H1 (cell line): ENCODE results near the gene RAD18. TPM values are rescaled to one million over a fixed set of nuclear protein-coding genes. Genes with fewer than 3 reads are reported as not detected.

Experiments used
- CTCF ChIA-PET: fragments of 300-600 bp; sonication (Branson Sonifier 250); formaldehyde crosslinking; loops from one replicate; lab custom pipeline; 2021; ENCODE audit not compliant: partially characterized antibody; lab: Charles Lee
- POLR2A ChIA-PET: fragments of 300-600 bp; sonication (Branson Sonifier 250); formaldehyde crosslinking; loops from one replicate; lab custom pipeline; 2021; ENCODE audit warnings: inconsistent platforms; ENCODE audit not compliant: partially characterized antibody; lab: Charles Lee
- DNase-seq, 2 experiments: peaks; one replicate each; pipeline versions ENCODE4 v3.0.0 to v3.0.0-alpha.2; 2010 to 2022; ENCODE audit warnings: low spot score in 2 of 2, low read depth in 1 of 2, mixed read lengths in 1 of 2
- FAIRE-seq: peaks from 2 replicates; lab custom pipeline; 2011; peaks lifted over from hg19 to GRCh38; lab: Jason Lieb, UNC
- H2AFZ ChIP-seq: 2 replicates; pipeline ENCODE4 v1.8.1; 2012; ENCODE audit warnings: low read length, inconsistent platforms
- H2AK5ac ChIP-seq: 2 replicates; pipeline ENCODE4 v1.6.1; 2013; ENCODE audit warnings: low read depth, low read length
- H2BK120ac ChIP-seq: replicated peaks from 2 replicates; pipeline ENCODE3; 2013; ENCODE audit warnings: low read depth, low read length, inconsistent platforms
- H2BK12ac ChIP-seq: 2 replicates; pipeline ENCODE4 v1.6.1; 2013; ENCODE audit warnings: low read depth, low read length
- H2BK15ac ChIP-seq: 2 replicates; pipeline ENCODE4 v1.6.1; 2013; ENCODE audit warnings: low read length
- H2BK20ac ChIP-seq: 2 replicates; pipeline ENCODE4 v1.6.1; 2013; ENCODE audit warnings: low read length
- H2BK5ac ChIP-seq: 2 replicates; pipeline ENCODE4 v1.6.1; 2013; ENCODE audit warnings: low read depth, low read length
- H3K14ac ChIP-seq: 2 replicates; pipeline ENCODE4 v1.6.1; 2013; ENCODE audit warnings: inconsistent platforms; ENCODE audit not compliant: insufficient read length
- H3K18ac ChIP-seq: 2 replicates; pipeline ENCODE4 v1.6.1; 2013; ENCODE audit warnings: low read length; ENCODE audit errors: extremely low read depth
- H3K23ac ChIP-seq: 2 replicates; pipeline ENCODE4 v1.6.1; 2013; ENCODE audit warnings: inconsistent platforms; ENCODE audit not compliant: insufficient read length
- H3K23me2 ChIP-seq: 2 replicates; pipeline ENCODE4 v1.6.1; 2013; ENCODE audit warnings: low read depth, low read length
- H3K27ac ChIP-seq: 2 replicates; pipeline ENCODE4 v1.6.1; 2011; ENCODE audit warnings: low read depth, low read length, inconsistent platforms
- H3K27me3 ChIP-seq, 4 experiments: replicated peaks in 1 of 4; 1 replicate in 1 of 4; 2 replicates in 3 of 4; pipeline versions ENCODE4 v1.6.1 to v1.8.1; 2011 to 2013; ENCODE audit warnings: low read length in 3 of 4, mild to moderate bottlenecking in 3 of 4, inconsistent platforms in 2 of 4, mixed read lengths in 2 of 4, moderate library complexity in 1 of 4; ENCODE audit not compliant: control insufficient read depth in 3 of 4, insufficient read depth in 3 of 4; ENCODE audit errors: extremely low read depth in 1 of 4
- H3K36me3 ChIP-seq, 4 experiments: 2 replicates each; pipeline versions ENCODE4 v1.6.1 to v1.8.1; 2011 to 2013; ENCODE audit warnings: mild to moderate bottlenecking in 4 of 4, low read length in 3 of 4, moderate library complexity in 2 of 4, control low read depth in 1 of 4, inconsistent platforms in 1 of 4; ENCODE audit not compliant: insufficient read depth in 4 of 4, control insufficient read depth in 2 of 4
- H3K4ac ChIP-seq: replicated peaks from 2 replicates; pipeline ENCODE3; 2013; ENCODE audit warnings: low read length, low read depth, mixed read lengths, inconsistent platforms; ENCODE audit not compliant: insufficient read length
- H3K4me1 ChIP-seq, 4 experiments: replicated peaks in 1 of 4; 1 replicate in 1 of 4; 2 replicates in 3 of 4; pipeline versions ENCODE4 v1.6.1 to v1.8.1; 2011 to 2013; ENCODE audit warnings: low read length in 3 of 4, inconsistent platforms in 2 of 4, mixed read lengths in 1 of 4; ENCODE audit not compliant: insufficient read depth in 4 of 4, control insufficient read depth in 3 of 4
- H3K4me2 ChIP-seq, 2 experiments: 2 replicates each; pipeline versions ENCODE4 v1.6.1 to v1.8.1; 2011 to 2013; ENCODE audit warnings: low read depth in 2 of 2, low read length in 2 of 2, control low read depth in 1 of 2, inconsistent platforms in 1 of 2, mild to moderate bottlenecking in 1 of 2; ENCODE audit not compliant: insufficient read depth in 1 of 2
- H3K4me3 ChIP-seq, 4 experiments: fragments of 200-600, 300-600 bp in 1 of 4; sonication (generic), shearing (Covaris generic), sonication (Bioruptor Twin) in 1 of 4; 2 replicates each; pipeline versions ENCODE4 v1.5.1 to v1.8.1; 2011 to 2016; ENCODE audit warnings: low read length in 4 of 4, low read depth in 3 of 4, control low read depth in 2 of 4, inconsistent platforms in 2 of 4, mild to moderate bottlenecking in 2 of 4, mixed read lengths in 1 of 4, moderate library complexity in 1 of 4; ENCODE audit not compliant: insufficient read depth in 2 of 4; ENCODE audit errors: extremely low read depth in 1 of 4
- H3K56ac ChIP-seq: replicated peaks from 2 replicates; pipeline ENCODE3; 2013; ENCODE audit warnings: low read depth, mild to moderate bottlenecking, mixed read lengths, low read length, inconsistent platforms; ENCODE audit not compliant: insufficient read length
- H3K79me1 ChIP-seq: 2 replicates; pipeline ENCODE4 v1.6.1; 2013; ENCODE audit warnings: low read depth, low read length, control low read depth
- H3K79me2 ChIP-seq, 2 experiments: 2 replicates each; pipeline versions ENCODE4 v1.6.1 to v1.8.1; 2012 to 2013; ENCODE audit warnings: low read length in 2 of 2, mild to moderate bottlenecking in 2 of 2, inconsistent platforms in 1 of 2; ENCODE audit not compliant: insufficient read depth in 2 of 2, control insufficient read depth in 1 of 2
- H3K9ac ChIP-seq, 4 experiments: replicated peaks in 1 of 4; 1 replicate in 1 of 4; 2 replicates in 3 of 4; pipeline versions ENCODE4 v1.6.1 to v1.8.1; 2011 to 2013; ENCODE audit warnings: low read depth in 3 of 4, low read length in 3 of 4, control low read depth in 2 of 4, mild to moderate bottlenecking in 2 of 4, moderate library complexity in 2 of 4, inconsistent platforms in 1 of 4; ENCODE audit errors: extremely low read depth in 1 of 4
- H3K9me3 ChIP-seq, 2 experiments: 2 replicates each; pipeline versions ENCODE4 v1.6.1 to v1.8.1; 2012 to 2013; ENCODE audit warnings: mild to moderate bottlenecking in 2 of 2, moderate library complexity in 2 of 2, control low read depth in 1 of 2, inconsistent platforms in 1 of 2, low read depth in 1 of 2, low read length in 1 of 2, mixed read lengths in 1 of 2; ENCODE audit not compliant: insufficient read depth in 2 of 2
- H4K20me1 ChIP-seq, 2 experiments: replicated peaks in 1 of 2; 2 replicates each; pipeline versions ENCODE3 to v1.8.1; 2011 to 2013; ENCODE audit warnings: inconsistent platforms in 2 of 2, low read length in 2 of 2, mild to moderate bottlenecking in 1 of 2; ENCODE audit not compliant: insufficient read depth in 2 of 2, control insufficient read depth in 1 of 2
- H4K5ac ChIP-seq: 2 replicates; pipeline ENCODE4 v1.6.1; 2013; ENCODE audit warnings: low read length, low read depth, mixed read lengths, inconsistent platforms; ENCODE audit not compliant: insufficient read length
- H4K8ac ChIP-seq: 2 replicates; pipeline ENCODE4 v1.8.0; 2013; ENCODE audit warnings: mild to moderate bottlenecking, moderate library complexity, low read length, inconsistent platforms; ENCODE audit not compliant: insufficient read depth; ENCODE audit errors: extremely low read depth
- H4K91ac ChIP-seq: replicated peaks from 2 replicates; pipeline ENCODE3; 2013; ENCODE audit warnings: low read length, mixed read lengths, inconsistent platforms; ENCODE audit not compliant: insufficient read length
- CEBPB ChIP-seq: IDR thresholded peaks from 2 replicates; pipeline ENCODE4 v1.6.1; 2012; ENCODE audit warnings: low read depth, low read length
- EP300 ChIP-seq, 2 experiments: IDR thresholded peaks; 1 replicate in 1 of 2; 2 replicates in 1 of 2; pipeline ENCODE4 v1.6.1; 2011 to 2012; ENCODE audit warnings: low read depth in 2 of 2, low read length in 2 of 2, mild to moderate bottlenecking in 2 of 2, borderline replicate concordance in 1 of 2, inconsistent platforms in 1 of 2, moderate library complexity in 1 of 2
- JUN ChIP-seq: IDR thresholded peaks from 2 replicates; pipeline ENCODE4 v1.6.1; 2011; ENCODE audit warnings: low read depth, mild to moderate bottlenecking, improper control_type of control experiment, low read length
- JUND ChIP-seq: IDR thresholded peaks from 2 replicates; pipeline ENCODE4 v1.6.1; 2011; ENCODE audit warnings: mild to moderate bottlenecking, improper control_type of control experiment, low read length
- KDM1A ChIP-seq: fragments of 200-600, 300-600 bp; sonication (generic); IDR thresholded peaks from 2 replicates; pipeline ENCODE4 v1.7.1; 2016; ENCODE audit warnings: mild to moderate bottlenecking, low read length, borderline replicate concordance
- KDM5A ChIP-seq: fragments of 200-600 bp; IDR thresholded peaks from 2 replicates; pipeline ENCODE4 v1.7.1; 2012; ENCODE audit warnings: mild to moderate bottlenecking, low read length, inconsistent platforms, mixed read lengths
- RNF2 ChIP-seq: fragments of 200-900, 300-1000 bp; sonication (generic); IDR thresholded peaks from 2 replicates; pipeline ENCODE4 v1.7.1; 2016; ENCODE audit warnings: borderline replicate concordance, low read depth, mild to moderate bottlenecking, antibody characterized with exemption, low read length; ENCODE audit not compliant: poor library complexity, severe bottlenecking; ENCODE audit errors: missing control alignments
- RXRA ChIP-seq: IDR thresholded peaks from 2 replicates; pipeline ENCODE4 v1.6.1; 2011; ENCODE audit warnings: low read depth, mild to moderate bottlenecking, low read length, moderate library complexity; ENCODE audit not compliant: insufficient read depth
- ZNF274 ChIP-seq: IDR thresholded peaks from 2 replicates; pipeline ENCODE4 v1.7.0; 2012; ENCODE audit warnings: low read length, borderline replicate concordance; ENCODE audit errors: extremely low read depth
- WGBS, 2 experiments: shearing (Covaris generic) in 1 of 2; methylation state at CpG; one replicate each; pipeline versions ENCODE4 v1.1.6 to v1.1.7; 2013 to 2015; ENCODE audit warnings: low lambda C conversion rate in 2 of 2, mixed read lengths in 2 of 2, inconsistent platforms in 1 of 2, low coverage in 1 of 2, missing lambda C conversion rate in 1 of 2; ENCODE audit not compliant: insufficient replicate concordance in 2 of 2, insufficient coverage in 1 of 2, insufficient read length in 1 of 2; ENCODE audit errors: extremely low coverage in 1 of 2, missing lambda C conversion rate in 1 of 2; 5-methylcytosine and 5-hydroxymethylcytosine counted together
- polyA plus RNA-seq, 7 experiments: library from polyadenylated mRNA; depleted of rRNA in 3 of 7; stranded (reverse) in 5 of 7; unstranded in 2 of 7; fragments of >200 nt in 5 of 7; fragments of 200-250 nt in 2 of 7; gene quantifications; 1 replicate in 5 of 7; 2 replicates in 1 of 7; 4 replicates in 1 of 7; pipeline versions ENCODE4 v1.2.1 to v1.2.3, GENCODE V29; 2011 to 2013; ENCODE audit warnings: missing spikeins in 2 of 7, mixed read lengths in 2 of 7
- total RNA-seq: library from RNA; stranded (reverse); fragmentation: NEBNext Ultra II Directional; extraction: Animal tissue kit (Norgen Biotek cat#: 25700); gene quantifications from 2 replicates; pipeline ENCODE4 v1.2.1, GENCODE V29; 2021

Gene RAD18
- total and polyA plus RNA-seq, 2 of the 8 experiments (the other 6 are each of a cell fraction or from before 2014, with no cell fraction given): 13.0 to 23.2 TPM

- WGBS, 2 experiments: 87% methylated on average over 3 of the region's 3 CpGs; no CpG with 5 or more reads in 1 of the 2 experiments
- TF ChIP-seq KDM1A (no peak), KDM5A (no peak), JUND (no peak), RXRA (no peak), RNF2 (no peak), CEBPB (no peak), ZNF274 (no peak), EP300 (IDR thresholded peaks at IDR 0.05; ENCODE audit: borderline replicate concordance in 1 of 2, low read depth in 2 of 2, low read length in 2 of 2) (no peak), JUN (no peak)
Observed at GRCh38 chr3:8871306-8871705, 92.0 kb downstream of the RAD18 start.

More at GRCh38 chr3:8871306-8871705, 92.0 kb downstream of the RAD18 start:
- Histone ChIP-seq H3K56ac (no peak overlapping the region), H2BK15ac (no peak overlapping the region), H2BK20ac (no peak overlapping the region), H3K79me2 (no peaks in the 10 kb centered on the region), H3K27me3 (no peaks in the 10 kb centered on the region), H3K23me2 (no peaks in the 10 kb centered on the region), H3K4me2 (no peak overlapping the region), H4K20me1 (no peaks in the 10 kb centered on the region), H3K4me3 (no peak overlapping the region), H3K9ac (no peak overlapping the region), H2BK12ac (no peak overlapping the region), H2AK5ac (no peak overlapping the region), H4K5ac (no peak overlapping the region), H3K14ac (no peak overlapping the region), H3K27ac (no peak overlapping the region), H3K23ac (no peak overlapping the region), H4K91ac (no peak overlapping the region), H3K36me3 (peaks cover 0 to 3% (median 0%) of the 10 kb centered on the region in 4 experiments; a peak in 1 of 8 replicates), H3K79me1 (no peaks in the 10 kb centered on the region), H2BK5ac (no peak overlapping the region), H2BK120ac (no peak overlapping the region), H4K8ac (no peak overlapping the region), H3K9me3 (no peaks in the 10 kb centered on the region), H2AFZ (no peak overlapping the region), H3K18ac (no peak overlapping the region), H3K4me1 (no peaks in the 10 kb centered on the region; a peak in 1 of 7 replicates), H3K4ac (no peak overlapping the region)
- ChIA-PET CTCF (interaction anchor here (0.7 to 2.1 kb wide), 3 partner anchors 20 to 116 kb away, joined by 3 to 4 read pairs (median 3); partner anchors contain the start of gene OXTR), POLR2A (no interaction called here)
- DNase-seq (no peak), FAIRE-seq (no peak)
